K562 (cell line): Measurements from ENCODE around the gene HMGCL. TPM values are rescaled to one million over a fixed set of nuclear protein-coding genes. Genes with fewer than 3 reads are reported as not detected.

ENCODE experiments used
- BDP1 ChIP-seq: IDR thresholded peaks from 3 replicates; pipeline ENCODE4 v1.6.1; 2011; ENCODE audit not compliant: insufficient read length, insufficient read depth
- CBX1 ChIP-seq: sonication (generic); IDR thresholded peaks from 2 replicates; pipeline ENCODE4 v1.6.1; 2016; ENCODE audit warnings: antibody characterized with exemption, low read depth, mild to moderate bottlenecking
- FOXM1 ChIP-seq, 2 experiments: fragments of 450-650 bp in 1 of 2; sonication (generic) in 1 of 2; formaldehyde crosslinking in 1 of 2; IDR thresholded peaks; 2 replicates each; pipeline versions ENCODE4 v1.6.1 to v1.9.0; 2017 to 2022; ENCODE audit warnings: low read depth in 2 of 2, mild to moderate bottlenecking in 2 of 2, missing genetic modification reagents in 1 of 2, moderate library complexity in 1 of 2
- PHF8 ChIP-seq: fragments of 200-600 bp; sonication (generic); IDR thresholded peaks from 2 replicates; pipeline ENCODE4 v1.6.1; 2012; ENCODE audit warnings: mixed run types, mild to moderate bottlenecking, inconsistent platforms, low read length, moderate library complexity, borderline replicate concordance
- POLR2AphosphoS2 ChIP-seq: IDR thresholded peaks from 2 replicates; pipeline ENCODE4 v1.6.1; 2012; ENCODE audit warnings: low read length, improper control_type of control experiment
- SIX5 ChIP-seq, 2 experiments: IDR thresholded peaks; 2 replicates each; pipeline ENCODE4 v1.6.1; 2011; ENCODE audit warnings: low read length in 2 of 2, borderline replicate concordance in 1 of 2, low read depth in 1 of 2, mild to moderate bottlenecking in 1 of 2, moderate library complexity in 1 of 2; ENCODE audit not compliant: insufficient read depth in 1 of 2
- U2AF2 ChIP-seq: fragments of 200-400 bp; formaldehyde crosslinking; optimal IDR thresholded peaks from 2 replicates; pipeline ENCODE3; 2017; ENCODE audit warnings: low read depth, mild to moderate bottlenecking, low read length
- ZNF184 ChIP-seq: sonication (generic); formaldehyde crosslinking; IDR thresholded peaks from 2 replicates; pipeline ENCODE4 v1.5.0; 2020; ENCODE audit warnings: missing genetic modification reagents
- polyA plus RNA-seq, 8 experiments: library from polyadenylated mRNA; depleted of rRNA in 4 of 8; stranded (reverse) in 5 of 8; unstranded in 3 of 8; fragments of >200 nt; fragmentation: Nextera tagmentation in 2 of 8; fragmentation: Illumina TruSeq in 1 of 8; extraction: Ambion mirVana in 2 of 8; extraction: Trizol in 1 of 8; gene quantifications; 2 replicates each; pipeline versions ENCODE4 v1.2.1 to v1.2.3, GENCODE V29; 2011 to 2014; ENCODE audit warnings: inconsistent platforms in 1 of 8, missing spikeins in 1 of 8
- total RNA-seq, 7 experiments: library from RNA; depleted of rRNA in 6 of 7; stranded (reverse); fragments of >200 nt in 6 of 7; fragmentation: Illumina TruSeq in 2 of 7; extraction: Trizol in 2 of 7; gene quantifications; 2 replicates each; pipeline versions ENCODE4 v1.2.1 to v1.2.3, GENCODE V29; 2011 to 2021; ENCODE audit warnings: low replicate concordance in 1 of 7
- TF ChIP-seq, protein P1 (sequence below): fragments of 200-800 bp; sonication (Bioruptor generic); IDR thresholded peaks from 2 replicates; pipeline ENCODE4 v1.6.1; 2017; ENCODE audit warnings: missing genetic modification characterization, missing compliant biosample characterization
- TF ChIP-seq, protein P2 (sequence below): fragments of 450-650 bp; IDR thresholded peaks from 2 replicates; pipeline ENCODE4 v1.6.1; 2016; ENCODE audit warnings: mild to moderate bottlenecking, moderate library complexity
- TF ChIP-seq, protein P3 (sequence below): fragments of 250-450 bp; sonication (Bioruptor Pico); IDR thresholded peaks from 2 replicates; pipeline ENCODE4 v1.5.0; 2021; ENCODE audit warnings: mild to moderate bottlenecking, borderline replicate concordance

Gene HMGCL
- total and polyA plus RNA-seq, 9 of the 15 experiments (the other 6 are each of a cell fraction or from before 2014, with no cell fraction given): 18.0 to 82.2 (median 24.2) TPM

DNA sequence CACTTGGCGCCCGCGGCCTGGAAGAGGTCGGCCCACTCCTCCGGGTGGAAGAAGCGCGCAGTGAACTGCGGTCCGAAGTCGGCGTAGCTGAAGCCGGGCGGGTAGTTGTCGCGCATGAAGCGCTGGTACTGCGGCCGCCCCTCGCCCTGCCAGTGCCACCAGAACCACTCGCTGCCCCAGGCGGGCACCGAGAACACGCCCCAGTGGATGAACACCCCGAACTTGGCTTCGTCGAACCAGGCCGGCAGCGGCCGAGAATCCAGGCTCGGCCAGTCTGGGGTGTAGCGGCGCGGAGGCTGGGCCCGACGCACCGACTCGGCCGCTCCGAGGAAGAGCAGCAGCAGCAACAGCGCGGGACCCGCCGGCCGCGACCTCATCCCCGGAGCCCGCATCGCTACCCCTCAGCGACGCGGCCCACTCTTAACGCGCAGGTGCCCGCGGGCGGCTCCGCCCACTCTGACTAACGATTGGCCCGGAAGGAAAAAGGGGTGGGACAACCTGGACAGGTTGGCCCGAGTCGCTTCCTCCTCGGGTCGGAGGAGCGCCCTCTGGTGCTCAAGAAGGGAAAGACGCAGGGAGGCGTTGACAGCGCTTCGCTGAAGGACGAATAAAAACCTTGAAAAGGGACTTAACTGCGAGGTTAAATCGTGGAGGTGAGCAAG lies 42.8 kb upstream of the HMGCL start, which contains the start of gene FUCA1 (continued):
- TF ChIP-seq, protein P1, sequence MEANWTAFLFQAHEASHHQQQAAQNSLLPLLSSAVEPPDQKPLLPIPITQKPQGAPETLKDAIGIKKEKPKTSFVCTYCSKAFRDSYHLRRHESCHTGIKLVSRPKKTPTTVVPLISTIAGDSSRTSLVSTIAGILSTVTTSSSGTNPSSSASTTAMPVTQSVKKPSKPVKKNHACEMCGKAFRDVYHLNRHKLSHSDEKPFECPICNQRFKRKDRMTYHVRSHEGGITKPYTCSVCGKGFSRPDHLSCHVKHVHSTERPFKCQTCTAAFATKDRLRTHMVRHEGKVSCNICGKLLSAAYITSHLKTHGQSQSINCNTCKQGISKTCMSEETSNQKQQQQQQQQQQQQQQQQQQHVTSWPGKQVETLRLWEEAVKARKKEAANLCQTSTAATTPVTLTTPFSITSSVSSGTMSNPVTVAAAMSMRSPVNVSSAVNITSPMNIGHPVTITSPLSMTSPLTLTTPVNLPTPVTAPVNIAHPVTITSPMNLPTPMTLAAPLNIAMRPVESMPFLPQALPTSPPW: no peak
- TF ChIP-seq PHF8 (peak; percentile 86; the same call in 1 of the 2 replicates), POLR2AphosphoS2 (no peak), SIX5 (IDR thresholded peaks at IDR 0.05; ENCODE audit: borderline replicate concordance in 1 of 2, insufficient read depth in 1 of 2, low read depth in 1 of 2, low read length in 2 of 2) (no peak), CBX1 (no peak), ZNF184 (CRISPR knock-in tag) (no peak), FOXM1 (IDR thresholded peaks at IDR 0.05; ENCODE audit: low read depth) (no peak), FOXM1 (CRISPR knock-in tag; IDR thresholded peaks at IDR 0.05; ENCODE audit: low read depth) (no peak), BDP1 (no peak), U2AF2 (no peak)
- TF ChIP-seq, protein P2, sequence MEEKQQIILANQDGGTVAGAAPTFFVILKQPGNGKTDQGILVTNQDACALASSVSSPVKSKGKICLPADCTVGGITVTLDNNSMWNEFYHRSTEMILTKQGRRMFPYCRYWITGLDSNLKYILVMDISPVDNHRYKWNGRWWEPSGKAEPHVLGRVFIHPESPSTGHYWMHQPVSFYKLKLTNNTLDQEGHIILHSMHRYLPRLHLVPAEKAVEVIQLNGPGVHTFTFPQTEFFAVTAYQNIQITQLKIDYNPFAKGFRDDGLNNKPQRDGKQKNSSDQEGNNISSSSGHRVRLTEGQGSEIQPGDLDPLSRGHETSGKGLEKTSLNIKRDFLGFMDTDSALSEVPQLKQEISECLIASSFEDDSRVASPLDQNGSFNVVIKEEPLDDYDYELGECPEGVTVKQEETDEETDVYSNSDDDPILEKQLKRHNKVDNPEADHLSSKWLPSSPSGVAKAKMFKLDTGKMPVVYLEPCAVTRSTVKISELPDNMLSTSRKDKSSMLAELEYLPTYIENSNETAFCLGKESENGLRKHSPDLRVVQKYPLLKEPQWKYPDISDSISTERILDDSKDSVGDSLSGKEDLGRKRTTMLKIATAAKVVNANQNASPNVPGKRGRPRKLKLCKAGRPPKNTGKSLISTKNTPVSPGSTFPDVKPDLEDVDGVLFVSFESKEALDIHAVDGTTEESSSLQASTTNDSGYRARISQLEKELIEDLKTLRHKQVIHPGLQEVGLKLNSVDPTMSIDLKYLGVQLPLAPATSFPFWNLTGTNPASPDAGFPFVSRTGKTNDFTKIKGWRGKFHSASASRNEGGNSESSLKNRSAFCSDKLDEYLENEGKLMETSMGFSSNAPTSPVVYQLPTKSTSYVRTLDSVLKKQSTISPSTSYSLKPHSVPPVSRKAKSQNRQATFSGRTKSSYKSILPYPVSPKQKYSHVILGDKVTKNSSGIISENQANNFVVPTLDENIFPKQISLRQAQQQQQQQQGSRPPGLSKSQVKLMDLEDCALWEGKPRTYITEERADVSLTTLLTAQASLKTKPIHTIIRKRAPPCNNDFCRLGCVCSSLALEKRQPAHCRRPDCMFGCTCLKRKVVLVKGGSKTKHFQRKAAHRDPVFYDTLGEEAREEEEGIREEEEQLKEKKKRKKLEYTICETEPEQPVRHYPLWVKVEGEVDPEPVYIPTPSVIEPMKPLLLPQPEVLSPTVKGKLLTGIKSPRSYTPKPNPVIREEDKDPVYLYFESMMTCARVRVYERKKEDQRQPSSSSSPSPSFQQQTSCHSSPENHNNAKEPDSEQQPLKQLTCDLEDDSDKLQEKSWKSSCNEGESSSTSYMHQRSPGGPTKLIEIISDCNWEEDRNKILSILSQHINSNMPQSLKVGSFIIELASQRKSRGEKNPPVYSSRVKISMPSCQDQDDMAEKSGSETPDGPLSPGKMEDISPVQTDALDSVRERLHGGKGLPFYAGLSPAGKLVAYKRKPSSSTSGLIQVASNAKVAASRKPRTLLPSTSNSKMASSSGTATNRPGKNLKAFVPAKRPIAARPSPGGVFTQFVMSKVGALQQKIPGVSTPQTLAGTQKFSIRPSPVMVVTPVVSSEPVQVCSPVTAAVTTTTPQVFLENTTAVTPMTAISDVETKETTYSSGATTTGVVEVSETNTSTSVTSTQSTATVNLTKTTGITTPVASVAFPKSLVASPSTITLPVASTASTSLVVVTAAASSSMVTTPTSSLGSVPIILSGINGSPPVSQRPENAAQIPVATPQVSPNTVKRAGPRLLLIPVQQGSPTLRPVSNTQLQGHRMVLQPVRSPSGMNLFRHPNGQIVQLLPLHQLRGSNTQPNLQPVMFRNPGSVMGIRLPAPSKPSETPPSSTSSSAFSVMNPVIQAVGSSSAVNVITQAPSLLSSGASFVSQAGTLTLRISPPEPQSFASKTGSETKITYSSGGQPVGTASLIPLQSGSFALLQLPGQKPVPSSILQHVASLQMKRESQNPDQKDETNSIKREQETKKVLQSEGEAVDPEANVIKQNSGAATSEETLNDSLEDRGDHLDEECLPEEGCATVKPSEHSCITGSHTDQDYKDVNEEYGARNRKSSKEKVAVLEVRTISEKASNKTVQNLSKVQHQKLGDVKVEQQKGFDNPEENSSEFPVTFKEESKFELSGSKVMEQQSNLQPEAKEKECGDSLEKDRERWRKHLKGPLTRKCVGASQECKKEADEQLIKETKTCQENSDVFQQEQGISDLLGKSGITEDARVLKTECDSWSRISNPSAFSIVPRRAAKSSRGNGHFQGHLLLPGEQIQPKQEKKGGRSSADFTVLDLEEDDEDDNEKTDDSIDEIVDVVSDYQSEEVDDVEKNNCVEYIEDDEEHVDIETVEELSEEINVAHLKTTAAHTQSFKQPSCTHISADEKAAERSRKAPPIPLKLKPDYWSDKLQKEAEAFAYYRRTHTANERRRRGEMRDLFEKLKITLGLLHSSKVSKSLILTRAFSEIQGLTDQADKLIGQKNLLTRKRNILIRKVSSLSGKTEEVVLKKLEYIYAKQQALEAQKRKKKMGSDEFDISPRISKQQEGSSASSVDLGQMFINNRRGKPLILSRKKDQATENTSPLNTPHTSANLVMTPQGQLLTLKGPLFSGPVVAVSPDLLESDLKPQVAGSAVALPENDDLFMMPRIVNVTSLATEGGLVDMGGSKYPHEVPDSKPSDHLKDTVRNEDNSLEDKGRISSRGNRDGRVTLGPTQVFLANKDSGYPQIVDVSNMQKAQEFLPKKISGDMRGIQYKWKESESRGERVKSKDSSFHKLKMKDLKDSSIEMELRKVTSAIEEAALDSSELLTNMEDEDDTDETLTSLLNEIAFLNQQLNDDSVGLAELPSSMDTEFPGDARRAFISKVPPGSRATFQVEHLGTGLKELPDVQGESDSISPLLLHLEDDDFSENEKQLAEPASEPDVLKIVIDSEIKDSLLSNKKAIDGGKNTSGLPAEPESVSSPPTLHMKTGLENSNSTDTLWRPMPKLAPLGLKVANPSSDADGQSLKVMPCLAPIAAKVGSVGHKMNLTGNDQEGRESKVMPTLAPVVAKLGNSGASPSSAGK: peak; percentile 70
- TF ChIP-seq, protein P3, sequence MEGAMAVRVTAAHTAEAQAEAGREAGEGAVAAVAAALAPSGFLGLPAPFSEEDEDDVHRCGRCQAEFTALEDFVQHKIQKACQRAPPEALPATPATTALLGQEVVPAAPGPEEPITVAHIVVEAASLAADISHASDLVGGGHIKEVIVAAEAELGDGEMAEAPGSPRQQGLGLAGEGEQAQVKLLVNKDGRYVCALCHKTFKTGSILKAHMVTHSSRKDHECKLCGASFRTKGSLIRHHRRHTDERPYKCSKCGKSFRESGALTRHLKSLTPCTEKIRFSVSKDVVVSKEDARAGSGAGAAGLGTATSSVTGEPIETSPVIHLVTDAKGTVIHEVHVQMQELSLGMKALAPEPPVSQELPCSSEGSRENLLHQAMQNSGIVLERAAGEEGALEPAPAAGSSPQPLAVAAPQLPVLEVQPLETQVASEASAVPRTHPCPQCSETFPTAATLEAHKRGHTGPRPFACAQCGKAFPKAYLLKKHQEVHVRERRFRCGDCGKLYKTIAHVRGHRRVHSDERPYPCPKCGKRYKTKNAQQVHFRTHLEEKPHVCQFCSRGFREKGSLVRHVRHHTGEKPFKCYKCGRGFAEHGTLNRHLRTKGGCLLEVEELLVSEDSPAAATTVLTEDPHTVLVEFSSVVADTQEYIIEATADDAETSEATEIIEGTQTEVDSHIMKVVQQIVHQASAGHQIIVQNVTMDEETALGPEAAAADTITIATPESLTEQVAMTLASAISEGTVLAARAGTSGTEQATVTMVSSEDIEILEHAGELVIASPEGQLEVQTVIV (CRISPR knock-in tag): no peak
